SK-N-SH (cell line): Measurements from ENCODE around the gene DSG3. TPM values are rescaled to one million over a fixed set of nuclear protein-coding genes. Genes with fewer than 3 reads are reported as not detected.

Experiments used
- CTCF ChIA-PET: fragments of 300-600, 350-600 bp; formaldehyde crosslinking; extraction: SDS; loops from one replicate; lab custom pipeline; 2021; lab: Yijun Ruan, JAX
- POLR2A ChIA-PET: fragments of 350-600 bp; sonication (Branson Sonifier 250); formaldehyde crosslinking; extraction: SDS; loops from one replicate; lab custom pipeline; 2020; ENCODE audit warnings: antibody characterized with exemption, inconsistent platforms; lab: Yijun Ruan, JAX
- DNase-seq: peaks from one replicate; pipeline ENCODE4 v3.0.0; 2012
- H2AFZ ChIP-seq: fragments of 200-600 bp; sonication (generic); 2 replicates; pipeline ENCODE4 v1.8.1; 2016; ENCODE audit warnings: antibody characterized with exemption, mild to moderate bottlenecking, low read depth
- H3F3A ChIP-seq: fragments of 200-600 bp; sonication (generic); replicated peaks from 2 replicates; pipeline ENCODE3; 2016; ENCODE audit warnings: antibody characterized with exemption, mild to moderate bottlenecking; ENCODE audit not compliant: insufficient read depth
- H3K27ac ChIP-seq, 2 experiments: fragments of 200-500 bp in 1 of 2; fragments of 200-600 bp in 1 of 2; sonication (Bioruptor generic) in 1 of 2; sonication (generic), shearing (Covaris generic) in 1 of 2; 2 replicates each; pipeline versions ENCODE4 v1.5.1 to v1.6.1; 2014 to 2016; ENCODE audit warnings: low read depth in 2 of 2, inconsistent platforms in 1 of 2, low read length in 1 of 2, mild to moderate bottlenecking in 1 of 2, mixed read lengths in 1 of 2
- H3K27me3 ChIP-seq: fragments of 200-600 bp; sonication (generic), shearing (Covaris generic); 2 replicates; pipeline ENCODE4 v1.6.1; 2016; ENCODE audit warnings: mixed run types; ENCODE audit not compliant: insufficient read depth
- H3K36me3 ChIP-seq, 2 experiments: fragments of 200-500 bp in 1 of 2; fragments of 200-600 bp in 1 of 2; sonication (Bioruptor generic) in 1 of 2; sonication (generic) in 1 of 2; replicated peaks in 1 of 2; 2 replicates each; pipeline versions ENCODE3 to v1.5.1; 2014 to 2016; ENCODE audit warnings: low read length in 1 of 2, mild to moderate bottlenecking in 1 of 2; ENCODE audit not compliant: insufficient read depth in 2 of 2, control insufficient read depth in 1 of 2
- H3K4me1 ChIP-seq, 2 experiments: fragments of 200-500 bp in 1 of 2; fragments of 200-600 bp in 1 of 2; sonication (Bioruptor generic) in 1 of 2; sonication (generic), shearing (Covaris generic) in 1 of 2; 2 replicates each; pipeline versions ENCODE4 v1.5.1 to v1.6.1; 2014 to 2016; ENCODE audit warnings: low read depth in 1 of 2, low read length in 1 of 2, mixed run types in 1 of 2; ENCODE audit not compliant: insufficient read depth in 2 of 2, control insufficient read depth in 1 of 2
- H3K4me2 ChIP-seq: fragments of 200-600 bp; sonication (generic), shearing (Covaris generic); 2 replicates; pipeline ENCODE4 v1.6.1; 2017; ENCODE audit warnings: mixed run types
- H3K4me3 ChIP-seq, 2 experiments: fragments of 200-500 bp in 1 of 2; fragments of 200-600 bp in 1 of 2; sonication (Bioruptor generic) in 1 of 2; sonication (generic), shearing (Covaris generic) in 1 of 2; 2 replicates each; pipeline versions ENCODE4 v1.5.1 to v1.8.1; 2014 to 2016; ENCODE audit warnings: low read depth in 2 of 2, inconsistent platforms in 1 of 2, low read length in 1 of 2, mild to moderate bottlenecking in 1 of 2, mixed read lengths in 1 of 2, moderate library complexity in 1 of 2
- H3K79me2 ChIP-seq: fragments of 200-600 bp; sonication (generic); 2 replicates; pipeline ENCODE4 v1.8.1; 2017; ENCODE audit warnings: mild to moderate bottlenecking; ENCODE audit not compliant: insufficient read depth
- H3K9ac ChIP-seq: fragments of 200-600 bp; sonication (generic); 2 replicates; pipeline ENCODE4 v1.6.1; 2017; ENCODE audit warnings: mixed run types
- H3K9me2 ChIP-seq: fragments of 200-600 bp; sonication (generic); 2 replicates; pipeline ENCODE4 v1.6.1; 2017; ENCODE audit warnings: mixed run types
- H3K9me3 ChIP-seq: fragments of 200-600 bp; sonication (generic); 2 replicates; pipeline ENCODE4 v1.6.1; 2017; ENCODE audit warnings: mixed run types, mild to moderate bottlenecking, moderate library complexity
- H4K20me1 ChIP-seq: fragments of 200-600 bp; sonication (generic); 2 replicates; pipeline ENCODE4 v1.6.1; 2017; ENCODE audit warnings: mild to moderate bottlenecking, mixed run types; ENCODE audit not compliant: insufficient read depth
- ELF1 ChIP-seq: IDR thresholded peaks from 2 replicates; pipeline ENCODE4 v1.4.0; 2012
- EP300 ChIP-seq, 2 experiments: IDR thresholded peaks; 2 replicates each; pipeline versions ENCODE4 v1.4.0 to v1.6.1; 2012; ENCODE audit warnings: borderline replicate concordance in 1 of 2, low read depth in 1 of 2, low read length in 1 of 2
- EZH2phosphoT487 ChIP-seq: fragments of 200-600 bp; sonication (generic); IDR thresholded peaks from 2 replicates; pipeline ENCODE4 v1.6.1; 2017; ENCODE audit warnings: low read depth, mixed run types, mild to moderate bottlenecking, antibody characterized with exemption, moderate library complexity, borderline replicate concordance
- GATA2 ChIP-seq: sonication (generic); formaldehyde crosslinking; IDR thresholded peaks from 2 replicates; pipeline ENCODE4 v1.5.0; 2020; ENCODE audit warnings: mild to moderate bottlenecking, missing genetic modification reagents
- MXI1 ChIP-seq: IDR thresholded peaks from 2 replicates; pipeline ENCODE4 v1.6.1; 2012; ENCODE audit warnings: mild to moderate bottlenecking, low read depth, low read length, improper control_type of control experiment
- RAD21 ChIP-seq: IDR thresholded peaks from 2 replicates; pipeline ENCODE4 v1.6.1; 2012; ENCODE audit warnings: mild to moderate bottlenecking, low read length
- RCOR1 ChIP-seq: fragments of 150-350 bp; IDR thresholded peaks from 2 replicates; pipeline ENCODE4 v1.6.1; 2017; ENCODE audit warnings: antibody characterized with exemption, low read length
- RFX5 ChIP-seq: IDR thresholded peaks from 2 replicates; pipeline ENCODE4 v1.6.1; 2012; ENCODE audit warnings: mild to moderate bottlenecking, improper control_type of control experiment, low read length
- TAF1 ChIP-seq: IDR thresholded peaks from 2 replicates; pipeline ENCODE4 v1.6.1; 2012; ENCODE audit warnings: low read depth, mild to moderate bottlenecking, low read length, moderate library complexity, borderline replicate concordance
- TCF12 ChIP-seq: IDR thresholded peaks from 2 replicates; pipeline ENCODE4 v1.4.0; 2012
- YY1 ChIP-seq: IDR thresholded peaks from 2 replicates; pipeline ENCODE4 v1.4.0; 2012; ENCODE audit warnings: low read depth, mild to moderate bottlenecking
- WGBS: methylation state at CpG from one replicate; pipeline ENCODE4 v1.1.6; 2017; ENCODE audit warnings: low lambda C conversion rate; 5-methylcytosine and 5-hydroxymethylcytosine counted together
- polyA plus RNA-seq, 3 experiments: library from polyadenylated mRNA; depleted of rRNA; stranded (reverse); fragments of >200 nt; gene quantifications; 2 replicates each; pipeline ENCODE4 v1.2.3, GENCODE V29; 2012
- TF ChIP-seq, protein P1 (sequence below): IDR thresholded peaks from 2 replicates; pipeline ENCODE4 v1.4.0; 2012; ENCODE audit warnings: low read depth, borderline replicate concordance
- TF ChIP-seq, protein P2 (sequence below): fragments of 200-600 bp; sonication (generic); IDR thresholded peaks from 2 replicates; pipeline ENCODE4 v1.6.1; 2017; ENCODE audit warnings: antibody characterized with exemption, mild to moderate bottlenecking, moderate library complexity
- TF ChIP-seq, protein P3 (sequence below): IDR thresholded peaks from 2 replicates; pipeline ENCODE4; 2012

Gene DSG3
- polyA plus RNA-seq, 1 of the 3 experiments (the other 2 are of a cell fraction) = 0.02 TPM

GRCh38 chr18:31451625-31452024 lies 4.1 kb downstream of the DSG3 start:
- H3K4me3 ChIP-seq = no peak overlapping the region
- ChIA-PET CTCF (no interaction called here), POLR2A (no interaction called here)
- no peak overlapping the region for H3K9ac ChIP-seq
- H3K27ac ChIP-seq = no peak overlapping the region
- 11% methylated on average over 1 of the region's 1 CpG for WGBS
- no peaks in the 10 kb centered on the region for H3K4me1 ChIP-seq
- H4K20me1 ChIP-seq = no peaks in the 10 kb centered on the region
- no peaks in the 10 kb centered on the region for H3K79me2 ChIP-seq
- peaks cover 14% of the 10 kb centered on the region for H3K27me3 ChIP-seq
- H3F3A ChIP-seq = peaks cover 6% of the 10 kb centered on the region
- H2AFZ ChIP-seq = no peak overlapping the region
- H3K9me3 ChIP-seq = no peaks in the 10 kb centered on the region
- no peaks in the 10 kb centered on the region for H3K9me2 ChIP-seq
- H3K36me3 ChIP-seq = no peaks in the 10 kb centered on the region
- TF ChIP-seq, protein P1, sequence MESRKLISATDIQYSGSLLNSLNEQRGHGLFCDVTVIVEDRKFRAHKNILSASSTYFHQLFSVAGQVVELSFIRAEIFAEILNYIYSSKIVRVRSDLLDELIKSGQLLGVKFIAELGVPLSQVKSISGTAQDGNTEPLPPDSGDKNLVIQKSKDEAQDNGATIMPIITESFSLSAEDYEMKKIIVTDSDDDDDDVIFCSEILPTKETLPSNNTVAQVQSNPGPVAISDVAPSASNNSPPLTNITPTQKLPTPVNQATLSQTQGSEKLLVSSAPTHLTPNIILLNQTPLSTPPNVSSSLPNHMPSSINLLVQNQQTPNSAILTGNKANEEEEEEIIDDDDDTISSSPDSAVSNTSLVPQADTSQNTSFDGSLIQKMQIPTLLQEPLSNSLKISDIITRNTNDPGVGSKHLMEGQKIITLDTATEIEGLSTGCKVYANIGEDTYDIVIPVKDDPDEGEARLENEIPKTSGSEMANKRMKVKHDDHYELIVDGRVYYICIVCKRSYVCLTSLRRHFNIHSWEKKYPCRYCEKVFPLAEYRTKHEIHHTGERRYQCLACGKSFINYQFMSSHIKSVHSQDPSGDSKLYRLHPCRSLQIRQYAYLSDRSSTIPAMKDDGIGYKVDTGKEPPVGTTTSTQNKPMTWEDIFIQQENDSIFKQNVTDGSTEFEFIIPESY = no peak
- TF ChIP-seq RCOR1 (no peak), RFX5 (no peak), ELF1 (no peak), RAD21 (no peak), YY1 (no peak), GATA2 (CRISPR knock-in tag) (no peak), TAF1 (no peak), EP300 (IDR thresholded peaks at IDR 0.05; ENCODE audit: borderline replicate concordance in 1 of 2, low read depth in 1 of 2, low read length in 1 of 2) (no peak), MXI1 (no peak), EZH2phosphoT487 (no peak), TCF12 (no peak)
- TF ChIP-seq, protein P2, sequence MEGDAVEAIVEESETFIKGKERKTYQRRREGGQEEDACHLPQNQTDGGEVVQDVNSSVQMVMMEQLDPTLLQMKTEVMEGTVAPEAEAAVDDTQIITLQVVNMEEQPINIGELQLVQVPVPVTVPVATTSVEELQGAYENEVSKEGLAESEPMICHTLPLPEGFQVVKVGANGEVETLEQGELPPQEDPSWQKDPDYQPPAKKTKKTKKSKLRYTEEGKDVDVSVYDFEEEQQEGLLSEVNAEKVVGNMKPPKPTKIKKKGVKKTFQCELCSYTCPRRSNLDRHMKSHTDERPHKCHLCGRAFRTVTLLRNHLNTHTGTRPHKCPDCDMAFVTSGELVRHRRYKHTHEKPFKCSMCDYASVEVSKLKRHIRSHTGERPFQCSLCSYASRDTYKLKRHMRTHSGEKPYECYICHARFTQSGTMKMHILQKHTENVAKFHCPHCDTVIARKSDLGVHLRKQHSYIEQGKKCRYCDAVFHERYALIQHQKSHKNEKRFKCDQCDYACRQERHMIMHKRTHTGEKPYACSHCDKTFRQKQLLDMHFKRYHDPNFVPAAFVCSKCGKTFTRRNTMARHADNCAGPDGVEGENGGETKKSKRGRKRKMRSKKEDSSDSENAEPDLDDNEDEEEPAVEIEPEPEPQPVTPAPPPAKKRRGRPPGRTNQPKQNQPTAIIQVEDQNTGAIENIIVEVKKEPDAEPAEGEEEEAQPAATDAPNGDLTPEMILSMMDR = no peak
- TF ChIP-seq, protein P3, sequence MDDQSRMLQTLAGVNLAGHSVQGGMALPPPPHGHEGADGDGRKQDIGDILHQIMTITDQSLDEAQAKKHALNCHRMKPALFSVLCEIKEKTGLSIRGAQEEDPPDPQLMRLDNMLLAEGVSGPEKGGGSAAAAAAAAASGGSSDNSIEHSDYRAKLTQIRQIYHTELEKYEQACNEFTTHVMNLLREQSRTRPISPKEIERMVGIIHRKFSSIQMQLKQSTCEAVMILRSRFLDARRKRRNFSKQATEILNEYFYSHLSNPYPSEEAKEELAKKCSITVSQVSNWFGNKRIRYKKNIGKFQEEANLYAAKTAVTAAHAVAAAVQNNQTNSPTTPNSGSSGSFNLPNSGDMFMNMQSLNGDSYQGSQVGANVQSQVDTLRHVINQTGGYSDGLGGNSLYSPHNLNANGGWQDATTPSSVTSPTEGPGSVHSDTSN = no peak
- no peak overlapping the region for H3K4me2 ChIP-seq
- no peak for DNase-seq
